ENCODE measurements around the gene UQCRQ.
A peak's percentile ranks its signal among the peaks of the same experiment; 100 is the strongest.

Gene UQCRQ

GRCh38 chr5:132871459-132872284 lies 5.2 kb downstream of the UQCRQ start:
- CTCF ChIA-PET: interaction anchor here (1.2 kb wide), 1 partner anchor 11 kb away, joined by 3 read pairs; no protein-coding TSS in a partner anchor
- TF ChIP-seq CTCF (conservative IDR thresholded peaks at IDR 0.05; ENCODE audit: low read depth): no peak
- H3K27ac ChIP-seq: peak overlapping the region; percentile 7; the same call in 1 of the 2 replicates
- POLR2A ChIA-PET (ENCODE audit: low non-redundant PET): no interaction called here
- DNase-seq (ENCODE audit: low spot score): no peak

- no peak for TF ChIP-seq CTCF (conservative IDR thresholded peaks at IDR 0.05; ENCODE audit: low read depth)
- CTCF ChIA-PET: interaction anchor here (0.6 to 2.7 kb wide), 2 partner anchors 43 to 132 kb away, joined by 4 to 8 read pairs; partner anchors contain the start of gene SHROOM1
- POLR2A ChIA-PET (ENCODE audit: low non-redundant PET): no interaction called here
- H3K27ac ChIP-seq: no peak overlapping the region
- no peak for DNase-seq (ENCODE audit: low spot score)
These were observed 6.3 kb downstream of the UQCRQ start for GRCh38 chr5:132872788-132873118.

GRCh38 chr5:132873119-132873929 lies 6.9 kb downstream of the UQCRQ start, which contains the start of gene LEAP2:
TSS of gene LEAP2 (plus strand) at chr5:132873668. CDS start at chr5:132873695, 27 bp downstream.
- POLR2A ChIA-PET (ENCODE audit: low non-redundant PET): no interaction called here
- H3K27ac ChIP-seq: no peak within 1 kb of the TSS
- no peak for DNase-seq (ENCODE audit: low spot score)
- no peak for TF ChIP-seq CTCF (conservative IDR thresholded peaks at IDR 0.05; ENCODE audit: low read depth)
- CTCF ChIA-PET: interaction anchor here (0.6 to 2.7 kb wide), 3 partner anchors 9 to 131 kb away, joined by 4 to 8 read pairs (median 5); partner anchors contain the start of gene SHROOM1

- no peak overlapping the region for H3K27ac ChIP-seq
- ChIA-PET CTCF (interaction anchor here (0.6 to 2.7 kb wide), 2 partner anchors 8 to 44 kb away, joined by 5 to 8 read pairs; partner anchors contain the start of gene SHROOM1), POLR2A (ENCODE audit: low non-redundant PET) (no interaction called here)
- DNase-seq (ENCODE audit: low spot score): no peak
- no peak for TF ChIP-seq CTCF (conservative IDR thresholded peaks at IDR 0.05; ENCODE audit: low read depth)
These were observed 7.5 kb downstream of the UQCRQ start for GRCh38 chr5:132873930-132874271.

- ChIA-PET POLR2A (ENCODE audit: low non-redundant PET) (no interaction called here), CTCF (no interaction called here)
- no peak for TF ChIP-seq CTCF (conservative IDR thresholded peaks at IDR 0.05; ENCODE audit: low read depth)
- DNase-seq (ENCODE audit: low spot score): no peak
- no peak overlapping the region for H3K27ac ChIP-seq
These were observed 9.7 kb downstream of the UQCRQ start for GRCh38 chr5:132876020-132876759.

GRCh38 chr5:132877466-132877865 lies 11.0 kb downstream of the UQCRQ start:
- TF ChIP-seq CTCF (conservative IDR thresholded peaks at IDR 0.05; ENCODE audit: low read depth): no peak
- DNase-seq (ENCODE audit: low spot score): no peak
- ChIA-PET POLR2A (ENCODE audit: low non-redundant PET) (no interaction called here), CTCF (interaction anchor here (0.6 to 1.6 kb wide), 2 partner anchors 48 to 415 kb away, joined by 4 to 12 read pairs; partner anchors contain the start of gene SHROOM1)
- no peak overlapping the region for H3K27ac ChIP-seq
